ENCODE measurements around the gene CRIM1. TPM values are rescaled to one million over a fixed set of nuclear protein-coding genes. Genes with fewer than 3 reads are reported as not detected.

The CRIM1 gene
- total and polyA plus RNA-seq, 7 experiments from 2014 or later: 0.10 to 7.1 (median 0.92) TPM

- Mint-ChIP-seq H3K27ac (no peak overlapping the region), H3K9me3 (peaks cover 0 to 2% (median 0%) of the 10 kb centered on the region in 11 donors), H3K36me3 (no peaks in the 10 kb centered on the region), H3K4me1 (peaks cover 0 to 1% (median 0%) of the 10 kb centered on the region in 7 donors), H3K4me3 (no peak overlapping the region), H3K27me3 (no peaks in the 10 kb centered on the region)
- ATAC-seq (no peak), DNase-seq (no peak)
- no peaks in the 10 kb centered on the region for H3K36me3 ChIP-seq (ENCODE audit: control insufficient read depth in 2 of 3, insufficient read depth in 3 of 3, low read length in 3 of 3)
- no peaks in the 10 kb centered on the region for H3K4me1 ChIP-seq (ENCODE audit: control insufficient read depth in 2 of 2, insufficient read depth in 2 of 2, low read length in 2 of 2)
- CTCF ChIA-PET: no interaction called here
- H3K9me3 ChIP-seq (ENCODE audit: control insufficient read depth in 2 of 3, low read length in 3 of 3): no peaks in the 10 kb centered on the region
- no peak overlapping the region for H3K4me3 ChIP-seq (ENCODE audit: low read length)
- no peak overlapping the region for H3K27ac ChIP-seq (ENCODE audit: low read depth, low read length)
- intact Hi-C loops (cut with micrococcal nuclease): no loop called here
- no peaks in the 10 kb centered on the region for H3K27me3 ChIP-seq (ENCODE audit: control insufficient read depth in 2 of 2, insufficient read depth in 2 of 2, low read length in 2 of 2)
- POLR2A ChIA-PET: no interaction called here
These were observed 70.2 kb downstream of the CRIM1 start for GRCh38 chr2:36425608-36426355.

DNA sequence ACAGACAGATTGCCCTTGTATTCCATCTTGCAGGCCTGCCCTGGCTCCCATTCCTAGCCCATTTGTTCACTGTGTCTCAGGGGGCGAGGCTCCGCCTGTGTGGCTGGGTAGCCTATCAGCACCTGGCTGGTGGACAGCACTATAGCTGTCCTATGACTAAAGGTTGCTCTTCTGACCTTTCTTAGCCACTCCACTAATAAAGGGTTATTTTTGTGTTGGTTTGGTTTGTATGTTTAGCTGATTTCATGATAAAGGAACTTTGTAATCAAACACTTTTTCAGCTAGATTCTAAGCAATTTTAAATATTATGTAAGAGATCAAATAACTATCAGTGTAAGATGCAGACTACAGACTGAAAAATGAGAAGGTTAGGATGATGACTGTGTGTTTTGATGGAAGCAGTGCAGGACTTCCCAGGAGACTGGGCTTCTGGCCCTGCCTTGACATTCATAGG lies 72.2 kb downstream of the CRIM1 start:
- Histone ChIP-seq H3K4me1 (ENCODE audit: control insufficient read depth in 2 of 2, insufficient read depth in 2 of 2, low read length in 2 of 2) (no peaks in the 10 kb centered on the region), H3K27me3 (ENCODE audit: control insufficient read depth in 2 of 2, insufficient read depth in 2 of 2, low read length in 2 of 2) (no peaks in the 10 kb centered on the region), H3K27ac (ENCODE audit: low read depth, low read length) (no peak overlapping the region), H3K9me3 (ENCODE audit: control insufficient read depth in 2 of 3, low read length in 3 of 3) (no peaks in the 10 kb centered on the region), H3K4me3 (ENCODE audit: low read length) (no peak overlapping the region), H3K36me3 (ENCODE audit: control insufficient read depth in 2 of 3, insufficient read depth in 3 of 3, low read length in 3 of 3) (no peaks in the 10 kb centered on the region)
- H3K27ac Mint-ChIP-seq: no peak overlapping the region
- ChIA-PET POLR2A (no interaction called here), CTCF (no interaction called here)
- ATAC-seq (no peak), DNase-seq (no peak)
- H3K36me3 Mint-ChIP-seq: no peaks in the 10 kb centered on the region
- intact Hi-C loops (cut with micrococcal nuclease): no loop called here
- H3K4me1 Mint-ChIP-seq: peaks cover 0 to 1% (median 0%) of the 10 kb centered on the region in 7 donors
- H3K27me3 Mint-ChIP-seq: no peaks in the 10 kb centered on the region
- H3K9me3 Mint-ChIP-seq: peaks cover 0 to 2% (median 0%) of the 10 kb centered on the region in 11 donors
- no peak overlapping the region for H3K4me3 Mint-ChIP-seq

DNA sequence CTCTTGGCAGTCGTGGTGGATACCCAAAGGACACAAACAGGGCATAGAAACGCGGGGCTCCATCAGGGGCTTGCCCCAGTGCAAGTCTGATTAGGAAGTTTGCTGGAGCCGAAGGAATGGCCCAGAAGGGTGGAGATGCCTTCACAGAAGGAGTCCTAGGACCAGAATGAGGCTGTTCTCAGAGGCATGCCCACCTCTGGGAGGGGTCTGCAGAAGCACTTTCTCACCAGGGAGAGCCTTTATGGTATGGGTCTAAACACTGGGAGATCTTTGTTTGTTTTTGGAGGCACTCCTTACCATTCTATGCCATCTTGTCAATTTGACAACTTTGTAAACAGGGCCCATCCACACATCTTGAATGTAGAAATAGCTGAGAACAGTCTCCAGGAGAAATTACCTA lies 75.0 kb downstream of the CRIM1 start:
- H3K36me3 ChIP-seq (ENCODE audit: control insufficient read depth in 2 of 3, insufficient read depth in 3 of 3, low read length in 3 of 3): no peaks in the 10 kb centered on the region
- no peaks in the 10 kb centered on the region for H3K4me1 ChIP-seq (ENCODE audit: control insufficient read depth in 2 of 2, insufficient read depth in 2 of 2, low read length in 2 of 2)
- Mint-ChIP-seq H3K27ac (no peak overlapping the region), H3K36me3 (no peaks in the 10 kb centered on the region), H3K27me3 (peaks cover 0 to 3% (median 0%) of the 10 kb centered on the region in 5 donors), H3K4me3 (no peak overlapping the region), H3K9me3 (peaks cover 0 to 2% (median 0%) of the 10 kb centered on the region in 11 donors), H3K4me1 (no peaks in the 10 kb centered on the region)
- no peak overlapping the region for H3K27ac ChIP-seq (ENCODE audit: low read depth, low read length)
- no peaks in the 10 kb centered on the region for H3K9me3 ChIP-seq (ENCODE audit: control insufficient read depth in 2 of 3, low read length in 3 of 3)
- CTCF ChIA-PET: no interaction called here
- DNase-seq (no peak), ATAC-seq (no peak)
- no peaks in the 10 kb centered on the region for H3K27me3 ChIP-seq (ENCODE audit: control insufficient read depth in 2 of 2, insufficient read depth in 2 of 2, low read length in 2 of 2)
- intact Hi-C loops (cut with micrococcal nuclease): no loop called here
- POLR2A ChIA-PET: no interaction called here
- H3K4me3 ChIP-seq (ENCODE audit: low read length): no peak overlapping the region

DNA sequence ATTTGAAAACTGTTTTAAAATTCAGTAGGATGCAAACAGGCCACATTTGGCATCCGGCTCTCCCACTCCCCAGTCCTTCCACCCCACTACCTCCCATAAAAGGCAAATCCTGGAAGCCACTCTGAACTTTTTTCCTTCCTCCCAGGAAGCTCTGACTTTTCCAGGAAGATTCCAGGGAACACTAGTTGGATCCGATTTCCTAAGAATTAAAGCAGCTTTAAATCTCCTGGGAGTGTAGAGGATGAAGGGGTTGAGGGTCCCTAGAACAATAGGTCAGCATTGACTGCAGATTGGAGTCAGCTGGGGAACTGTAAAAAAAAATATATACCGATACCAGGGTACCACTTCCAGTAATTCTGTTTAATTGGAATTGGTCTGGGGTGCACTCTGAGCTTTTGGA lies 76.9 kb downstream of the CRIM1 start:
- intact Hi-C loops (cut with micrococcal nuclease): no loop called here
- H3K36me3 Mint-ChIP-seq: no peaks in the 10 kb centered on the region
- ChIA-PET CTCF (interaction anchor here (0.6 kb wide), 1 partner anchor 54 kb away, joined by 3 read pairs; no protein-coding TSS in a partner anchor), POLR2A (no interaction called here)
- no peak overlapping the region for H3K27ac ChIP-seq (ENCODE audit: low read depth, low read length)
- no peaks in the 10 kb centered on the region for H3K4me1 Mint-ChIP-seq
- no peaks in the 10 kb centered on the region for H3K36me3 ChIP-seq (ENCODE audit: control insufficient read depth in 2 of 3, insufficient read depth in 3 of 3, low read length in 3 of 3)
- H3K9me3 Mint-ChIP-seq: no peaks in the 10 kb centered on the region
- ATAC-seq: no peak
- H3K9me3 ChIP-seq (ENCODE audit: control insufficient read depth in 2 of 3, low read length in 3 of 3): no peaks in the 10 kb centered on the region
- DNase-seq: no peak
- H3K27me3 ChIP-seq (ENCODE audit: control insufficient read depth in 2 of 2, insufficient read depth in 2 of 2, low read length in 2 of 2): no peaks in the 10 kb centered on the region
- H3K4me3 ChIP-seq (ENCODE audit: low read length): no peak overlapping the region
- no peaks in the 10 kb centered on the region for H3K4me1 ChIP-seq (ENCODE audit: control insufficient read depth in 2 of 2, insufficient read depth in 2 of 2, low read length in 2 of 2)
- H3K27me3 Mint-ChIP-seq: peaks cover 0 to 7% (median 0%) of the 10 kb centered on the region in 5 donors
- no peak overlapping the region for H3K27ac Mint-ChIP-seq
- no peak overlapping the region for H3K4me3 Mint-ChIP-seq

DNA sequence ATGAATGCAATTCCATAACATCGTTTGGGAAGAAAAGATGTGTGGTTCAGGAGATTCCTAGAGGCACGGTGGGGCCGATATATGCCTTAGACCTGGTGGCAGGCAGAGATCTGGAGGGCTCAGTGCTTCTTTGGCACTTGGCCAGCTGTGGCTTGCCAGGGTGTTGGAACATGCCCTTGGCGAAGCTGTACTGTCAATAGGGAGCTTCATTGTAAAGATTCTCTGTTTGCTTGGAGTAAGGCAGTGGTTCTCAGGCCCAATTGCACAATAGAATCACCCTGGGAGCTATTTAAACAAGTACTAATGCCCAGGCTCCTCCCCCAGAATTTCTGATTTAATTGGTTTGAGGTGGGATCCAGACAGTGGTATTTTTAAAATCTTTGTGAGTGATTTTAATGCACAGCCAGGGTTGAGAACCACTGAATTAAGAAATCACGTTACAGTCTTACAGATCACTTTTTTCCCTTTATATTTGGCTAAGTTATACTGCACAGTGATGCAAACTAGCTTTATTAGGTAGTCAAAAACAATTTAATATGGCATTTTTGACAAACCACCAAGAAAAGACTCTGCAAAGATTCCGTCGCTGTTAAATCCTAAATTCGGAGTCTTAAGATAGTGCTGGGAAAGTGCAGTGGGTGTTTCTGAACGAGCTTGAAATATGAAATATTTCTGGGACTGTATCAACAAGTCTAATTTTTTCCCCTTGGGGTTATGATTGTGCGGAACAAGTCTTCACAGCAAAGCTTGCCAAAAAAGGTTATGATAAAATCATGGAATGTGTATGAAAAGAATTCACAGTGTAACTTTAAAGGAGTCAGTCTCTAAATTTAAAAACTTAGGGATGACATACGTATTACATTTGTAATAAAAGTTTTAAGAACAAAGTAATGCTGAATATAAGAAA lies 78.0 kb downstream of the CRIM1 start:
- Mint-ChIP-seq H3K27ac (no peak overlapping the region), H3K9me3 (no peaks in the 10 kb centered on the region), H3K4me1 (no peaks in the 10 kb centered on the region), H3K27me3 (peaks cover 0 to 7% (median 0%) of the 10 kb centered on the region in 5 donors), H3K36me3 (no peaks in the 10 kb centered on the region), H3K4me3 (no peak overlapping the region)
- Histone ChIP-seq H3K36me3 (ENCODE audit: control insufficient read depth in 2 of 3, insufficient read depth in 3 of 3, low read length in 3 of 3) (no peaks in the 10 kb centered on the region), H3K27me3 (ENCODE audit: control insufficient read depth in 2 of 2, insufficient read depth in 2 of 2, low read length in 2 of 2) (no peaks in the 10 kb centered on the region), H3K9me3 (ENCODE audit: control insufficient read depth in 2 of 3, low read length in 3 of 3) (no peaks in the 10 kb centered on the region), H3K27ac (ENCODE audit: low read depth, low read length) (no peak overlapping the region), H3K4me1 (ENCODE audit: control insufficient read depth in 2 of 2, insufficient read depth in 2 of 2, low read length in 2 of 2) (no peaks in the 10 kb centered on the region), H3K4me3 (ENCODE audit: low read length) (no peak overlapping the region)
- DNase-seq: no peak
- no peak for ATAC-seq
- POLR2A ChIA-PET: no interaction called here
- intact Hi-C loops (cut with micrococcal nuclease): no loop called here
- CTCF ChIA-PET: no interaction called here

- H3K4me3 Mint-ChIP-seq: no peak overlapping the region
- H3K27me3 ChIP-seq (ENCODE audit: control insufficient read depth in 2 of 2, insufficient read depth in 2 of 2, low read length in 2 of 2): no peaks in the 10 kb centered on the region
- H3K4me1 ChIP-seq (ENCODE audit: control insufficient read depth in 2 of 2, insufficient read depth in 2 of 2, low read length in 2 of 2): no peaks in the 10 kb centered on the region
- ChIA-PET POLR2A (no interaction called here), CTCF (no interaction called here)
- H3K36me3 Mint-ChIP-seq: peaks cover 0 to 5% (median 0%) of the 10 kb centered on the region in 5 donors
- no peak overlapping the region for H3K27ac ChIP-seq (ENCODE audit: low read depth, low read length)
- H3K4me1 Mint-ChIP-seq: peaks cover 7 to 15% (median 12%) of the 10 kb centered on the region in 7 donors
- H3K9me3 ChIP-seq (ENCODE audit: control insufficient read depth in 2 of 3, low read length in 3 of 3): no peaks in the 10 kb centered on the region
- peaks cover 0 to 21% (median 8%) of the 10 kb centered on the region in 5 donors for H3K27me3 Mint-ChIP-seq
- H3K4me3 ChIP-seq (ENCODE audit: low read length): no peak overlapping the region
- H3K27ac Mint-ChIP-seq: no peak overlapping the region
- no peak for ATAC-seq
- H3K9me3 Mint-ChIP-seq: no peaks in the 10 kb centered on the region
- intact Hi-C loops (cut with micrococcal nuclease): no loop called here
- no peak for DNase-seq
- no peaks in the 10 kb centered on the region for H3K36me3 ChIP-seq (ENCODE audit: control insufficient read depth in 2 of 3, insufficient read depth in 3 of 3, low read length in 3 of 3)
These were observed 82.9 kb downstream of the CRIM1 start for GRCh38 chr2:36438449-36438977.

Data from naive thymus-derived CD4-positive, alpha-beta T cell (primary cell).